Mucosa of descending colon (tissue), 3 donors: ENCODE data around the gene GTF3C2. TPM values are rescaled to one million over a fixed set of nuclear protein-coding genes. Genes with fewer than 3 reads are reported as not detected.

Experiments used
- ATAC-seq: fragments of 200-7000 bp; cut with Tn5 transposase; one replicate; pipeline ENCODE4 v1.9.1; 2020; ENCODE audit warnings: mild to moderate bottlenecking, moderate library complexity
- DNase-seq, 3 donors: peaks; one replicate each; pipeline ENCODE4 v3.0.0-alpha.2; 2020
- H3K36me3 ChIP-seq: fragments of 200-600 bp; one replicate; pipeline ENCODE4 v1.8.0; 2021; ENCODE audit warnings: low read depth, mild to moderate bottlenecking
- H3K4me1 ChIP-seq: fragments of 200-600 bp; one replicate; pipeline ENCODE4 v1.8.0; 2021; ENCODE audit warnings: low read depth, mild to moderate bottlenecking
- H3K4me3 ChIP-seq: fragments of 200-600 bp; one replicate; pipeline ENCODE4 v1.8.0; 2021; ENCODE audit warnings: mild to moderate bottlenecking
- H3K9me3 ChIP-seq: fragments of 200-600 bp; one replicate; pipeline ENCODE4 v1.8.0; 2021; ENCODE audit warnings: mild to moderate bottlenecking
- intact Hi-C, 2 donors: fragments of 100-400 bp; cut with DNase I in 1 of 2; cut with micrococcal nuclease in 1 of 2; formaldehyde crosslinking; loops; one replicate each; pipeline versions ENCODE4 v1.11.0 to v1.11.1; 2022; cut with DNase I, micrococcal nuclease
- total RNA-seq, 3 donors: library from RNA; stranded (reverse); fragmentation: NEBNext Ultra II Directional in 2 of 3; extraction: Animal tissue kit (Norgen Biotek cat#: 25700) in 2 of 3; gene quantifications; one replicate each; pipeline versions ENCODE4 v1.2.1 to v1.2.4, GENCODE V29; 2021 to 2023
- TF ChIP-seq, protein P1 (sequence below): fragments of 200-600 bp; IDR thresholded peaks from one replicate; pipeline ENCODE4 v1.8.0; 2022; ENCODE audit warnings: antibody characterized with exemption, mild to moderate bottlenecking
- donor health status: DM: no; HTN: no; CAD: no; lungs with moderate emphysema.
- donor health status: DM: no; HTN: no; CAD: no.
- donor health status: DM: no; HTN: yes; CAD: no.

GTF3C2 gene
- total RNA-seq, 3 donors from 2014 or later: 53.7 to 83.5 (median 56.9) TPM

- no peaks in the 10 kb centered on the region for H3K9me3 ChIP-seq
- ATAC-seq: no peak
- no peak for DNase-seq
- peaks cover 31% of the 10 kb centered on the region for H3K4me1 ChIP-seq
- intact Hi-C loops: no loop called here
- H3K4me3 ChIP-seq: no peak overlapping the region
- H3K36me3 ChIP-seq: no peaks in the 10 kb centered on the region
- TF ChIP-seq, protein P1, sequence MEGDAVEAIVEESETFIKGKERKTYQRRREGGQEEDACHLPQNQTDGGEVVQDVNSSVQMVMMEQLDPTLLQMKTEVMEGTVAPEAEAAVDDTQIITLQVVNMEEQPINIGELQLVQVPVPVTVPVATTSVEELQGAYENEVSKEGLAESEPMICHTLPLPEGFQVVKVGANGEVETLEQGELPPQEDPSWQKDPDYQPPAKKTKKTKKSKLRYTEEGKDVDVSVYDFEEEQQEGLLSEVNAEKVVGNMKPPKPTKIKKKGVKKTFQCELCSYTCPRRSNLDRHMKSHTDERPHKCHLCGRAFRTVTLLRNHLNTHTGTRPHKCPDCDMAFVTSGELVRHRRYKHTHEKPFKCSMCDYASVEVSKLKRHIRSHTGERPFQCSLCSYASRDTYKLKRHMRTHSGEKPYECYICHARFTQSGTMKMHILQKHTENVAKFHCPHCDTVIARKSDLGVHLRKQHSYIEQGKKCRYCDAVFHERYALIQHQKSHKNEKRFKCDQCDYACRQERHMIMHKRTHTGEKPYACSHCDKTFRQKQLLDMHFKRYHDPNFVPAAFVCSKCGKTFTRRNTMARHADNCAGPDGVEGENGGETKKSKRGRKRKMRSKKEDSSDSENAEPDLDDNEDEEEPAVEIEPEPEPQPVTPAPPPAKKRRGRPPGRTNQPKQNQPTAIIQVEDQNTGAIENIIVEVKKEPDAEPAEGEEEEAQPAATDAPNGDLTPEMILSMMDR: no peak
Observed at GRCh38 chr2:27351802-27352598, 4.6 kb downstream of the GTF3C2 start.

DNA sequence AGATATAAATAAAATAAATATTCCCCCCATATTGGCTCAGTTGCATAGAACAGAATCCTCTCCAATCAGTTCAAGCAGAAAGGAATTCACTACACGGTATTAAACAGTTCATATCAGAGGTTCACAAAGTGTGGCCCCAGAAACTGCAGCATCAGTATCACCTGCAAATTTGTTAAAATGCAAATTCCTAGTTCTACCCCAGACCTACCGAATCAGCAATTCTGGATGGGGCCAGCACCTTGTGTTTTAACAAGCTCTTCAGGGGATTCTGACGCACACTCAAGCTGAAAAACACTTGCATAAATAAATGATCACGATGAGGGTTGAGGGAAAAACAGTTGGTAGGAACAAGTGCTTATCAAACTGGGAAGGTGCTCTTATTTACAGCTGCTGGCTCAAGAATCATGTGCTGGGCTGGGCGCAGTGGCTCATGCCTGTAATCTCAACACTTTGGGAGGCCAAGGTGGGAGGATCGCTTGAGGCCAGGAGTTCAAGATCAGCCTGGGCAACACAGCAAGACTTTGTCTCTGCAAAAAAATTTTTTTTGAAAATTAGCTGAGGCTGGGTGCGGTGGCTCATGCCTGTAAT lies 6.4 kb downstream of the GTF3C2 start:
- ATAC-seq: no peak
- intact Hi-C loops: no loop called here

GRCh38 chr2:27347641-27348040 lies 8.9 kb downstream of the GTF3C2 start:
- Histone ChIP-seq H3K36me3 (no peaks in the 10 kb centered on the region), H3K4me1 (no peaks in the 10 kb centered on the region), H3K4me3 (no peak overlapping the region), H3K9me3 (no peaks in the 10 kb centered on the region)
- DNase-seq (no peak), ATAC-seq (no peak)
- intact Hi-C loops: no loop called here
- TF ChIP-seq, protein P1: no peak

More for the DNA sequence above, 6.4 kb downstream of the GTF3C2 start:
- DNase-seq: no peak
- H3K36me3 ChIP-seq: no peaks in the 10 kb centered on the region
- H3K4me3 ChIP-seq: no peak overlapping the region
- TF ChIP-seq, protein P1: no peak
- H3K9me3 ChIP-seq: no peaks in the 10 kb centered on the region
- H3K4me1 ChIP-seq: peaks cover 25% of the 10 kb centered on the region

DNA sequence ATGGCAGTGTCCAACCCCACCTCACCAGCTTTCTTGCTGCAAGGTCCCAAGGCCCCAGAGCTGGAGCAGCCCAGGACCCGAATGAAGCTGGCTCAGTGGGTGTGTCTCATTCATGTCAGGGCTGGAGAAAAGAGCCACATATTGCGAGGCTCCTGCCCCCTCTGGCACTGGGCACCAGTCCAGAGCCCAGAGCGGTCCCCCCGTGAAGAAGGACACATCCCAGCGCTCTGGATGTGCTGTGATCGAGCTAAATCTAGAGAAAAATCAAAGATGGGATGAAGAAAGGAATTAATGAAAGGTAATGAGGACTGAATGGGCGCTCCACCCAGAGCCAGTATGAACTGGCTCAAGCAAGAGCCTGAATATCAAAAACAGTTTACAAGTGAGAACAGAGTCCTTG lies 20.4 kb downstream of the GTF3C2 start:
- no peak for DNase-seq
- intact Hi-C loops: no loop called here
- TF ChIP-seq, protein P1: no peak

DNA sequence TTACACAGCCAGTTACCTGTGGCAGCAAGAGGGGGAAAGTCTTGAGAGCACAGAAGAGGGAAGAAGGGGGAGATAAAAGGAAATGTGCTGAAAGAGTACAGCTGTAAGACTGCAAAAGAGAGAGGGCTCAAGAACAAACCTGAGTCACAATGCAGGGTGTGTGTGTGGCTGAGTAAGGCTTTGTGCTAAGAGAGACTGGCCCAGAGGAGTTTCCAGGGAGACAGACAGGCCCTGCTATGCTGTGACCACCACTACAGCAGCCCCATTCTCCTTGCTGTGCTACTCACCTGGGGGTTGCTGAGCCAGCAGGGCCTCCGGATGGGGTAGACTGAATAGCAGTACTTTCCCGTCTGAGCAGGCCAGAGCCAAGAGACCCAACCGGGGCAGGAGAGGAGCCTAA lies 21.3 kb downstream of the GTF3C2 start:
- intact Hi-C loops: no loop called here
- ATAC-seq (no peak), DNase-seq (no peak)

More for the DNA sequence above, 20.4 kb downstream of the GTF3C2 start:
- H3K9me3 ChIP-seq: no peaks in the 10 kb centered on the region
- H3K4me1 ChIP-seq: no peaks in the 10 kb centered on the region
- ATAC-seq: no peak
- peaks cover 16% of the 10 kb centered on the region for H3K36me3 ChIP-seq
- H3K4me3 ChIP-seq: no peak overlapping the region

More for the DNA sequence above, 21.3 kb downstream of the GTF3C2 start:
- H3K36me3 ChIP-seq: peaks cover 8% of the 10 kb centered on the region
- no peaks in the 10 kb centered on the region for H3K4me1 ChIP-seq
- no peaks in the 10 kb centered on the region for H3K9me3 ChIP-seq
- H3K4me3 ChIP-seq: no peak overlapping the region
- TF ChIP-seq, protein P1: no peak
